ENCODE data around the gene TRAPPC2B. TPM values are rescaled to one million over a fixed set of nuclear protein-coding genes. Genes with fewer than 3 reads are reported as not detected.
A peak's percentile ranks its signal among the peaks of the same experiment; 100 is the strongest.

TRAPPC2B gene
- total and polyA plus RNA-seq, 2 donors (not counting 1 experiment from before 2014, with no cell fraction given), result 13.4 to 14.0 TPM

GRCh38 chr19:57348136-57348535 is 15.2 kb upstream of the TRAPPC2B start:
- Histone ChIP-seq H3K36me3 (ENCODE audit: control insufficient read depth, insufficient read depth, low read length) (no peaks in the 10 kb centered on the region), H3K4me3 (replicated peaks in 1 of 4; ENCODE audit: control extremely low read depth in 1 of 4, insufficient read depth in 1 of 4, low read depth in 3 of 4, low read length in 4 of 4) (no peak overlapping the region), H3K27me3 (ENCODE audit: control insufficient read depth, insufficient read depth, low read length) (no peaks in the 10 kb centered on the region), H3K9me3 (ENCODE audit: control insufficient read depth, insufficient read depth, low read depth, low read length) (no peaks in the 10 kb centered on the region), H2AFZ (ENCODE audit: low read length) (no peak overlapping the region), H3K4me1 (ENCODE audit: control insufficient read depth, extremely low read depth, insufficient read depth, low read length) (peaks cover 2% of the 10 kb centered on the region), H3K4me2 (ENCODE audit: extremely low read depth, insufficient read depth, low read length) (no peak overlapping the region), H4K20me1 (ENCODE audit: control insufficient read depth, extremely low read depth, insufficient read depth, low read length) (no peaks in the 10 kb centered on the region), H3K27ac (ENCODE audit: insufficient read depth, low read length) (no peak overlapping the region), H3K79me2 (ENCODE audit: control insufficient read depth, insufficient read depth, low read length) (peaks cover 20% of the 10 kb centered on the region), H3K9ac (ENCODE audit: insufficient read depth, low read length) (no peak overlapping the region)
- DNase-seq (ENCODE audit: low read depth in 2 of 2), result peak; percentile 27 to 47
- no peak for TF ChIP-seq EZH2 (IDR thresholded peaks at IDR 0.05; ENCODE audit: low read length, missing control alignments)
- no peak for TF ChIP-seq CTCF (conservative IDR thresholded peaks at IDR 0.05 in 1 of 2, IDR thresholded peaks at IDR 0.05 in 1 of 2; ENCODE audit: low read depth in 1 of 2, low read length in 2 of 2)

GRCh38 chr19:57350877-57351805 is 12.2 kb upstream of the TRAPPC2B start, which contains the start of gene ZNF304:
TSS of gene ZNF304 (plus strand) at chr19:57351271. CDS start at chr19:57351665, 394 bp downstream.
- H3K36me3 ChIP-seq (ENCODE audit: control insufficient read depth, insufficient read depth, low read length), result peaks cover 8% of the 10 kb centered on the region
- no peaks in the 10 kb centered on the region for H4K20me1 ChIP-seq (ENCODE audit: control insufficient read depth, extremely low read depth, insufficient read depth, low read length)
- H3K4me2 ChIP-seq (ENCODE audit: extremely low read depth, insufficient read depth, low read length), result peak within 1 kb of the TSS; percentile 87
- H3K79me2 ChIP-seq (ENCODE audit: control insufficient read depth, insufficient read depth, low read length), result peaks cover 29% of the 10 kb centered on the region
- H2AFZ ChIP-seq (ENCODE audit: low read length), result peak within 1 kb of the TSS; percentile 99
- peak; percentile 95 to 96 for DNase-seq (ENCODE audit: low read depth in 2 of 2)
- H3K4me1 ChIP-seq (ENCODE audit: control insufficient read depth, extremely low read depth, insufficient read depth, low read length), result peaks cover 2% of the 10 kb centered on the region
- TF ChIP-seq EZH2 (IDR thresholded peaks at IDR 0.05; ENCODE audit: low read length, missing control alignments) (no peak), CTCF (conservative IDR thresholded peaks at IDR 0.05 in 1 of 2, IDR thresholded peaks at IDR 0.05 in 1 of 2; ENCODE audit: low read depth in 1 of 2, low read length in 2 of 2) (no peak)
- peak within 1 kb of the TSS; percentile 86 for H3K9ac ChIP-seq (ENCODE audit: insufficient read depth, low read length)
- no peaks in the 10 kb centered on the region for H3K27me3 ChIP-seq (ENCODE audit: control insufficient read depth, insufficient read depth, low read length)
- peak within 1 kb of the TSS; percentile 84 for H3K27ac ChIP-seq (ENCODE audit: insufficient read depth, low read length)
- peak within 1 kb of the TSS; percentile 77 to 100 (median 90) for H3K4me3 ChIP-seq (replicated peaks in 1 of 4; ENCODE audit: control extremely low read depth in 1 of 4, insufficient read depth in 1 of 4, low read depth in 3 of 4, low read length in 4 of 4)
- no peaks in the 10 kb centered on the region for H3K9me3 ChIP-seq (ENCODE audit: control insufficient read depth, insufficient read depth, low read depth, low read length)

GRCh38 chr19:57351867-57352266 is 11.5 kb upstream of the TRAPPC2B start:
- Histone ChIP-seq H3K79me2 (ENCODE audit: control insufficient read depth, insufficient read depth, low read length) (peaks cover 29% of the 10 kb centered on the region), H3K27ac (ENCODE audit: insufficient read depth, low read length) (peak overlapping the region; percentile 84)
- DNase-seq (ENCODE audit: low read depth in 2 of 2), result no peak

More at GRCh38 chr19:57351867-57352266, 11.5 kb upstream of the TRAPPC2B start:
- no peaks in the 10 kb centered on the region for H3K27me3 ChIP-seq (ENCODE audit: control insufficient read depth, insufficient read depth, low read length)
- H2AFZ ChIP-seq (ENCODE audit: low read length), result no peak overlapping the region
- peak overlapping the region; percentile 79 for H3K4me2 ChIP-seq (ENCODE audit: extremely low read depth, insufficient read depth, low read length)
- no peaks in the 10 kb centered on the region for H3K9me3 ChIP-seq (ENCODE audit: control insufficient read depth, insufficient read depth, low read depth, low read length)
- H3K4me3 ChIP-seq (replicated peaks in 1 of 4; ENCODE audit: control extremely low read depth in 1 of 4, insufficient read depth in 1 of 4, low read depth in 3 of 4, low read length in 4 of 4), result peak overlapping the region; percentile 77 to 100 (median 90)
- TF ChIP-seq CTCF (conservative IDR thresholded peaks at IDR 0.05 in 1 of 2, IDR thresholded peaks at IDR 0.05 in 1 of 2; ENCODE audit: low read depth in 1 of 2, low read length in 2 of 2) (no peak), EZH2 (IDR thresholded peaks at IDR 0.05; ENCODE audit: low read length, missing control alignments) (no peak)
- H4K20me1 ChIP-seq (ENCODE audit: control insufficient read depth, extremely low read depth, insufficient read depth, low read length), result no peaks in the 10 kb centered on the region
- peaks cover 12% of the 10 kb centered on the region for H3K36me3 ChIP-seq (ENCODE audit: control insufficient read depth, insufficient read depth, low read length)
- peak overlapping the region; percentile 86 for H3K9ac ChIP-seq (ENCODE audit: insufficient read depth, low read length)
- peaks cover 2% of the 10 kb centered on the region for H3K4me1 ChIP-seq (ENCODE audit: control insufficient read depth, extremely low read depth, insufficient read depth, low read length)

Measured in fibroblast of lung (primary cell).